Neuron (in vitro differentiated cells): ENCODE results near the gene DACT3.
"Not testable (repeated sequence)": the region's sequence is repeated elsewhere in the genome, so short reads cannot be mapped to it uniquely, and the experiment has no call there.

Experiments used
- H2AFZ ChIP-seq: one replicate; pipeline ENCODE4 v1.6.1; 2013; ENCODE audit warnings: low read depth, mild to moderate bottlenecking, inconsistent platforms, low read length, moderate library complexity
- H3K27me3 ChIP-seq: one replicate; pipeline ENCODE4 v1.6.1; 2013; ENCODE audit warnings: low read length; ENCODE audit not compliant: insufficient read depth
- H3K36me3 ChIP-seq: one replicate; pipeline ENCODE4 v1.6.1; 2013; ENCODE audit warnings: low read length; ENCODE audit not compliant: insufficient read depth
- H3K4me1 ChIP-seq: one replicate; pipeline ENCODE4 v1.6.1; 2013; ENCODE audit warnings: low read length; ENCODE audit not compliant: insufficient read depth
- H3K4me3 ChIP-seq: 2 replicates; pipeline ENCODE4 v1.5.1; 2013; ENCODE audit warnings: mild to moderate bottlenecking, low read length, moderate library complexity
- H3K9me3 ChIP-seq: one replicate; pipeline ENCODE4 v1.6.1; 2013; ENCODE audit warnings: low read length

The DACT3 gene

GRCh38 chr19:46634656-46635218, 26.2 kb downstream of the DACT3 start:
- Histone ChIP-seq H3K27me3 (peaks cover 27% of the 10 kb centered on the region), H2AFZ (no peak overlapping the region), H3K4me1 (peaks cover 47% of the 10 kb centered on the region), H3K4me3 (no peak overlapping the region), H3K9me3 (no peaks in the 10 kb centered on the region), H3K36me3 (no peaks in the 10 kb centered on the region)

GRCh38 chr19:46634045-46634655, 26.8 kb downstream of the DACT3 start:
- H3K9me3 ChIP-seq = no peaks in the 10 kb centered on the region

GRCh38 chr19:46633130-46633529, 27.9 kb downstream of the DACT3 start:
- Histone ChIP-seq H3K4me3 (no peak overlapping the region), H3K9me3 (no peaks in the 10 kb centered on the region), H3K27me3 (peaks cover 26% of the 10 kb centered on the region), H3K4me1 (peaks cover 35% of the 10 kb centered on the region), H2AFZ (no peak overlapping the region), H3K36me3 (no peaks in the 10 kb centered on the region)

More at GRCh38 chr19:46634045-46634655, 26.8 kb downstream of the DACT3 start:
- Histone ChIP-seq H3K4me1 (peaks cover 42% of the 10 kb centered on the region), H2AFZ (no peak overlapping the region), H3K27me3 (peaks cover 26% of the 10 kb centered on the region), H3K36me3 (no peaks in the 10 kb centered on the region), H3K4me3 (no peak overlapping the region)

- Histone ChIP-seq H2AFZ (no peak overlapping the region), H3K9me3 (no peaks in the 10 kb centered on the region), H3K4me1 (peaks cover 31% of the 10 kb centered on the region), H3K27me3 (peaks cover 25% of the 10 kb centered on the region), H3K4me3 (no peak overlapping the region), H3K36me3 (no peaks in the 10 kb centered on the region)
Observed at GRCh38 chr19:46631481-46631880, 29.5 kb downstream of the DACT3 start.

GRCh38 chr19:46630586-46631205, 30.3 kb downstream of the DACT3 start:
- H3K4me3 ChIP-seq = no peak overlapping the region
- peaks cover 26% of the 10 kb centered on the region for H3K4me1 ChIP-seq
- H2AFZ ChIP-seq = no peak overlapping the region
- H3K9me3 ChIP-seq = no peaks in the 10 kb centered on the region
- H3K36me3 ChIP-seq = no peaks in the 10 kb centered on the region
- peaks cover 20% of the 10 kb centered on the region for H3K27me3 ChIP-seq

- H3K36me3 ChIP-seq = no peaks in the 10 kb centered on the region
- no peaks in the 10 kb centered on the region for H3K9me3 ChIP-seq
- peaks cover 14% of the 10 kb centered on the region for H3K27me3 ChIP-seq
- no peak overlapping the region for H2AFZ ChIP-seq
- H3K4me1 ChIP-seq = peaks cover 20% of the 10 kb centered on the region
- no peak overlapping the region for H3K4me3 ChIP-seq
Observed at GRCh38 chr19:46629546-46630025, 31.4 kb downstream of the DACT3 start.

GRCh38 chr19:46628970-46629369, 32.0 kb downstream of the DACT3 start:
- H2AFZ ChIP-seq, H3K4me3 ChIP-seq, H3K9me3 ChIP-seq, H3K36me3 ChIP-seq: not testable (repeated sequence)
- Histone ChIP-seq H3K27me3 (peaks cover 12% of the 10 kb centered on the region), H3K4me1 (peaks cover 18% of the 10 kb centered on the region)

- H3K9me3 ChIP-seq = no peaks in the 10 kb centered on the region
- no peak overlapping the region for H2AFZ ChIP-seq
- H3K27me3 ChIP-seq = peaks cover 3% of the 10 kb centered on the region
- no peaks in the 10 kb centered on the region for H3K36me3 ChIP-seq
- peaks cover 13% of the 10 kb centered on the region for H3K4me1 ChIP-seq
- H3K4me3 ChIP-seq = no peak overlapping the region
Observed at GRCh38 chr19:46626446-46626845, 34.5 kb downstream of the DACT3 start.

GRCh38 chr19:46625731-46626130, 35.3 kb downstream of the DACT3 start:
- peaks cover 13% of the 10 kb centered on the region for H3K4me1 ChIP-seq
- peaks cover 3% of the 10 kb centered on the region for H3K27me3 ChIP-seq
- H2AFZ ChIP-seq = no peak overlapping the region
- no peaks in the 10 kb centered on the region for H3K36me3 ChIP-seq
- H3K9me3 ChIP-seq = no peaks in the 10 kb centered on the region
- no peak overlapping the region for H3K4me3 ChIP-seq

GRCh38 chr19:46624958-46625661, 35.9 kb downstream of the DACT3 start, which contains the start of gene PTGIR:
PTGIR (minus strand) TSS chr19:46625089; CDS start chr19:46624225, 864 bp downstream.
- Histone ChIP-seq H3K4me3 (no peak within 1 kb of the TSS), H3K27me3 (peaks cover 3% of the 10 kb centered on the region), H3K4me1 (peaks cover 14% of the 10 kb centered on the region), H3K9me3 (no peaks in the 10 kb centered on the region), H2AFZ (no peak within 1 kb of the TSS), H3K36me3 (no peaks in the 10 kb centered on the region)

- Histone ChIP-seq H3K4me3 (no peak overlapping the region), H3K27me3 (peaks cover 3% of the 10 kb centered on the region), H3K36me3 (no peaks in the 10 kb centered on the region), H3K9me3 (no peaks in the 10 kb centered on the region), H2AFZ (no peak overlapping the region), H3K4me1 (peaks cover 14% of the 10 kb centered on the region)
Observed at GRCh38 chr19:46623915-46624502, 37.0 kb downstream of the DACT3 start.

GRCh38 chr19:46622118-46622446, 38.9 kb downstream of the DACT3 start:
- Histone ChIP-seq H3K27me3 (peaks cover 3% of the 10 kb centered on the region), H3K4me1 (peaks cover 14% of the 10 kb centered on the region), H3K36me3 (no peaks in the 10 kb centered on the region), H2AFZ (no peak overlapping the region), H3K9me3 (no peaks in the 10 kb centered on the region), H3K4me3 (no peak overlapping the region)
